K562 (cell line): ENCODE results near the gene HOXB4. TPM values are rescaled to one million over a fixed set of nuclear protein-coding genes. Genes with fewer than 3 reads are reported as not detected.
A peak's percentile ranks its signal among the peaks of the same experiment; 100 is the strongest.

Experiments used
- ARHGAP35 ChIP-seq: fragments of 450-650 bp; IDR thresholded peaks from 2 replicates; pipeline ENCODE4 v1.6.1; 2018; ENCODE audit not compliant: partially characterized antibody
- ATF7 ChIP-seq: fragments of 450-650 bp; IDR thresholded peaks from 2 replicates; pipeline ENCODE4 v1.7.1; 2014; ENCODE audit warnings: mild to moderate bottlenecking, moderate library complexity
- CREBBP ChIP-seq: IDR thresholded peaks from one replicate; pipeline ENCODE4 v1.6.1; 2012; ENCODE audit warnings: low read depth, mild to moderate bottlenecking, control low read depth, inconsistent platforms, low read length
- CXXC5 ChIP-seq: fragments of 250-450 bp; sonication (Bioruptor Pico); IDR thresholded peaks from 2 replicates; pipeline ENCODE4 v1.8.0; 2022; ENCODE audit warnings: inconsistent platforms, mild to moderate bottlenecking, moderate library complexity
- EHMT2 ChIP-seq: fragments of 450-650 bp; IDR thresholded peaks from 2 replicates; pipeline ENCODE4 v1.6.1; 2018; ENCODE audit warnings: antibody characterized with exemption
- GABPB1 ChIP-seq: sonication (generic); formaldehyde crosslinking; IDR thresholded peaks from 2 replicates; pipeline ENCODE4 v1.8.0; 2022; ENCODE audit warnings: mild to moderate bottlenecking, missing genetic modification reagents
- GTF2F1 ChIP-seq: IDR thresholded peaks from 2 replicates; pipeline ENCODE4 v1.6.1; 2011; ENCODE audit warnings: low read depth, low read length, improper control_type of control experiment
- HDAC2 ChIP-seq: fragments of 450-650 bp; IDR thresholded peaks from 2 replicates; pipeline ENCODE4 v1.6.1; 2016; ENCODE audit warnings: mild to moderate bottlenecking
- HNRNPL ChIP-seq: fragments of 200-400 bp; formaldehyde crosslinking; IDR thresholded peaks from 2 replicates; pipeline ENCODE4 v1.6.1; 2017; ENCODE audit warnings: low read depth, mild to moderate bottlenecking, low read length
- KLF10 ChIP-seq: fragments of 250-450 bp; sonication (Bioruptor Pico); IDR thresholded peaks from 2 replicates; pipeline ENCODE4 v1.6.1; 2021; ENCODE audit warnings: matching md5 sums
- KLF13 ChIP-seq: fragments of 450-650 bp; IDR thresholded peaks from 2 replicates; pipeline ENCODE4 v1.6.1; 2016; ENCODE audit warnings: missing genetic modification characterization, low read depth, mild to moderate bottlenecking, missing compliant biosample characterization, moderate library complexity, borderline replicate concordance
- NCOA1 ChIP-seq: fragments of 450-650 bp; IDR thresholded peaks from 2 replicates; pipeline ENCODE4 v1.6.1; 2016; ENCODE audit warnings: low read depth
- NEUROD1 ChIP-seq: fragments of 150-350 bp; IDR thresholded peaks from 2 replicates; pipeline ENCODE4 v1.6.1; 2014; ENCODE audit warnings: borderline replicate concordance, low read length, low read depth; ENCODE audit not compliant: partially characterized antibody
- PHF21A ChIP-seq: fragments of 450-650 bp; IDR thresholded peaks from 2 replicates; pipeline ENCODE4 v1.6.1; 2017; ENCODE audit warnings: low read depth, borderline replicate concordance
- POLR2H ChIP-seq: IDR thresholded peaks from 2 replicates; pipeline ENCODE4 v1.6.1; 2016; ENCODE audit warnings: missing genetic modification characterization, low read depth, mild to moderate bottlenecking, control low read depth, missing compliant biosample characterization, moderate library complexity
- PRMT5 ChIP-seq: sonication (generic); formaldehyde crosslinking; IDR thresholded peaks from 2 replicates; pipeline ENCODE4 v1.5.0; 2020; ENCODE audit warnings: missing genetic modification reagents
- SLC30A9 ChIP-seq: fragments of 250-450 bp; sonication (Bioruptor Pico); IDR thresholded peaks from 2 replicates; pipeline ENCODE4 v1.8.0; 2022; ENCODE audit warnings: mild to moderate bottlenecking, moderate library complexity
- SMARCB1 ChIP-seq: IDR thresholded peaks from 2 replicates; pipeline ENCODE4 v1.6.1; 2011; ENCODE audit warnings: improper control_type of control experiment, low read depth; ENCODE audit not compliant: insufficient read length
- SREBF1 ChIP-seq: fragments of 150-350 bp; IDR thresholded peaks from 2 replicates; pipeline ENCODE4 v1.6.1; 2014; ENCODE audit warnings: antibody characterized with exemption, low read depth, low read length, borderline replicate concordance
- SRF ChIP-seq, 2 experiments: fragments of 250-450, 450-650 bp in 1 of 2; sonication (Bioruptor Pico) in 1 of 2; sonication (generic) in 1 of 2; formaldehyde crosslinking; IDR thresholded peaks; 2 replicates each; pipeline versions ENCODE4 v1.5.0 to v1.5.1; 2020 to 2022; ENCODE audit warnings: mild to moderate bottlenecking in 1 of 2, missing genetic modification reagents in 1 of 2
- XRCC3 ChIP-seq: fragments of 450-650 bp; IDR thresholded peaks from 2 replicates; pipeline ENCODE4 v1.6.1; 2017; ENCODE audit warnings: mild to moderate bottlenecking, moderate library complexity
- ZBED1 ChIP-seq: IDR thresholded peaks from 2 replicates; pipeline ENCODE4 v1.6.1; 2014
- ZNF133 ChIP-seq: fragments of 250-450 bp; sonication (Bioruptor Pico); IDR thresholded peaks from 2 replicates; pipeline ENCODE4 v1.4.0; 2020; ENCODE audit warnings: mild to moderate bottlenecking
- ZNF217 ChIP-seq: sonication (generic); formaldehyde crosslinking; IDR thresholded peaks from 2 replicates; pipeline ENCODE4 v1.8.0; 2022; ENCODE audit warnings: mild to moderate bottlenecking, missing genetic modification reagents
- ZNF347 ChIP-seq: fragments of 450-650 bp; formaldehyde crosslinking; IDR thresholded peaks from 2 replicates; pipeline ENCODE4 v1.4.0; 2020; ENCODE audit warnings: low read depth, mild to moderate bottlenecking, moderate library complexity
- polyA plus RNA-seq, 8 experiments: library from polyadenylated mRNA; depleted of rRNA in 4 of 8; stranded (reverse) in 5 of 8; unstranded in 3 of 8; fragments of >200 nt; fragmentation: Nextera tagmentation in 2 of 8; fragmentation: Illumina TruSeq in 1 of 8; extraction: Ambion mirVana in 2 of 8; extraction: Trizol in 1 of 8; gene quantifications; 2 replicates each; pipeline versions ENCODE4 v1.2.1 to v1.2.3, GENCODE V29; 2011 to 2014; ENCODE audit warnings: inconsistent platforms in 1 of 8, missing spikeins in 1 of 8
- total RNA-seq, 7 experiments: library from RNA; depleted of rRNA in 6 of 7; stranded (reverse); fragments of >200 nt in 6 of 7; fragmentation: Illumina TruSeq in 2 of 7; extraction: Trizol in 2 of 7; gene quantifications; 2 replicates each; pipeline versions ENCODE4 v1.2.1 to v1.2.3, GENCODE V29; 2011 to 2021; ENCODE audit warnings: low replicate concordance in 1 of 7
- TF ChIP-seq, protein P1 (sequence below): fragments of 150-350 bp; conservative IDR thresholded peaks from 2 replicates; pipeline ENCODE4 v1.6.1; 2014; ENCODE audit warnings: low read length
- TF ChIP-seq, protein P2 (sequence below): fragments of 450-650 bp; IDR thresholded peaks from 2 replicates; pipeline ENCODE4 v1.6.1; 2017; ENCODE audit warnings: antibody characterized with exemption

The HOXB4 gene
- total and polyA plus RNA-seq, 9 of the 15 experiments (the other 6 are each of a cell fraction or from before 2014, with no cell fraction given) = 1.6 to 34.9 (median 14.9) TPM

DNA sequence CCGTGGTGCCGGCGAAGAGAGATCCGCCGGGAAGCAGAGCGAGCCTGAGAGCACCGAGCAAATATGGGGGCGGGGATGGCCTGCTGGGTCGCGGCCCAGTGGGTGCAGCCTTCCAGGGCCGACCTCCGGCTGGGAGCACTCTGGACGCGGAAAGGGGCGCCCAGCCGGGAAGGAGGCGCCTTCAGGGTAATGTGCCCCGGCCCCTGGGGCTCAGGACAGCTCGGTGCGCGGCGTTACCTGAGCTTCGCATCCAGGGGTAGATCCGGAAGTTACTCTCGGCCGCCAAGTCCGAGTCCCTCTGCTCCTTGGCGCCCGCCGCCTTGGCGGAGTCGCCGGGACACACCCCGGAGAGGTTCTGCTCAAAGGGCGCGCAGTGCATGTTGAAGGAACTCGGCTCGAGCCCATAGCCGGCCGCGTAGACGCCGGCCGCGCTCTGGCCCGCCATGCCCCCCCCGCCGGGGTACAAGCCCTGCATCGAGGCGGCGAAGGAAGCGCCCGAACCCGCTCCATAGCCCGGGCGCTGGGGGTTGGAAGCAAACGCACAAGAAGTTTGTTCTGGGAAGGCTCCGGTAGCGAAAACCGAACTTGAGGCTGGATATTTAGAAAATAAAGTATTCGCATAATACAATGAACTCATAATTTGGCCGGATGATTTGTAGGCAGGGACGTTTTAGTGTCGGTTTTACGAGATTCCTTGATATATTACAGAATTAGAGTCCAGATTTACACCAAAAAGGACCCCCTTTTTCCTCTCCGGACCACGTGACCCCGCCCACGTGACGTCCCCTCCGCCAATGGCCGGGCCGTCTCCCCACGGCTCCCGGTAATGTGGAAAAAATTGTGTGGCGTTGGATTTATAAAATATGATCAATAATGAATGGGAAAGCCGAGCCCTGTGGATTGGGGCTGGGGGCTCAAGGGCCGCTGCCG is 32.4 kb upstream of the HOXB4 start, which contains the start of gene HOXB7 (continued):
- TF ChIP-seq ZNF217 = no peak
- peak; percentile 30; the same call in 1 of the 2 replicates for TF ChIP-seq GABPB1 (CRISPR knock-in tag)
- peak; percentile 73; the same call in 1 of the 2 replicates for TF ChIP-seq PHF21A
- no peak for TF ChIP-seq ZNF347 (CRISPR knock-in tag)
- no peak for TF ChIP-seq KLF13 (tag)
- peak; percentile 57 for TF ChIP-seq CXXC5 (CRISPR knock-in tag)
- no peak for TF ChIP-seq ARHGAP35
- TF ChIP-seq HNRNPL = no peak
- TF ChIP-seq SREBF1 = no peak
- no peak for TF ChIP-seq KLF10 (CRISPR knock-in tag)
- peak; percentile 44; the same call in 1 of the 2 replicates for TF ChIP-seq POLR2H
- TF ChIP-seq GTF2F1 = no peak
- TF ChIP-seq NEUROD1 = no peak
- no peak for TF ChIP-seq NCOA1
- TF ChIP-seq XRCC3 = no peak
- no peak for TF ChIP-seq ZBED1
- no peak for TF ChIP-seq EHMT2
- TF ChIP-seq, protein P1, sequence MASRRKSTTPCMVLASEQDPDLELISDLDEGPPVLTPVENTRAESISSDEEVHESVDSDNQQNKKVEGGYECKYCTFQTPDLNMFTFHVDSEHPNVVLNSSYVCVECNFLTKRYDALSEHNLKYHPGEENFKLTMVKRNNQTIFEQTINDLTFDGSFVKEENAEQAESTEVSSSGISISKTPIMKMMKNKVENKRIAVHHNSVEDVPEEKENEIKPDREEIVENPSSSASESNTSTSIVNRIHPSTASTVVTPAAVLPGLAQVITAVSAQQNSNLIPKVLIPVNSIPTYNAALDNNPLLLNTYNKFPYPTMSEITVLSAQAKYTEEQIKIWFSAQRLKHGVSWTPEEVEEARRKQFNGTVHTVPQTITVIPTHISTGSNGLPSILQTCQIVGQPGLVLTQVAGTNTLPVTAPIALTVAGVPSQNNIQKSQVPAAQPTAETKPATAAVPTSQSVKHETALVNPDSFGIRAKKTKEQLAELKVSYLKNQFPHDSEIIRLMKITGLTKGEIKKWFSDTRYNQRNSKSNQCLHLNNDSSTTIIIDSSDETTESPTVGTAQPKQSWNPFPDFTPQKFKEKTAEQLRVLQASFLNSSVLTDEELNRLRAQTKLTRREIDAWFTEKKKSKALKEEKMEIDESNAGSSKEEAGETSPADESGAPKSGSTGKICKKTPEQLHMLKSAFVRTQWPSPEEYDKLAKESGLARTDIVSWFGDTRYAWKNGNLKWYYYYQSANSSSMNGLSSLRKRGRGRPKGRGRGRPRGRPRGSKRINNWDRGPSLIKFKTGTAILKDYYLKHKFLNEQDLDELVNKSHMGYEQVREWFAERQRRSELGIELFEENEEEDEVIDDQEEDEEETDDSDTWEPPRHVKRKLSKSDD = no peak
- TF ChIP-seq, protein P2, sequence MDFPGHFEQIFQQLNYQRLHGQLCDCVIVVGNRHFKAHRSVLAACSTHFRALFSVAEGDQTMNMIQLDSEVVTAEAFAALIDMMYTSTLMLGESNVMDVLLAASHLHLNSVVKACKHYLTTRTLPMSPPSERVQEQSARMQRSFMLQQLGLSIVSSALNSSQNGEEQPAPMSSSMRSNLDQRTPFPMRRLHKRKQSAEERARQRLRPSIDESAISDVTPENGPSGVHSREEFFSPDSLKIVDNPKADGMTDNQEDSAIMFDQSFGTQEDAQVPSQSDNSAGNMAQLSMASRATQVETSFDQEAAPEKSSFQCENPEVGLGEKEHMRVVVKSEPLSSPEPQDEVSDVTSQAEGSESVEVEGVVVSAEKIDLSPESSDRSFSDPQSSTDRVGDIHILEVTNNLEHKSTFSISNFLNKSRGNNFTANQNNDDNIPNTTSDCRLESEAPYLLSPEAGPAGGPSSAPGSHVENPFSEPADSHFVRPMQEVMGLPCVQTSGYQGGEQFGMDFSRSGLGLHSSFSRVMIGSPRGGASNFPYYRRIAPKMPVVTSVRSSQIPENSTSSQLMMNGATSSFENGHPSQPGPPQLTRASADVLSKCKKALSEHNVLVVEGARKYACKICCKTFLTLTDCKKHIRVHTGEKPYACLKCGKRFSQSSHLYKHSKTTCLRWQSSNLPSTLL = no peak
- TF ChIP-seq HDAC2 = no peak
- no peak for TF ChIP-seq CREBBP
- TF ChIP-seq ATF7 = no peak
- no peak for TF ChIP-seq SMARCB1
- no peak for TF ChIP-seq SRF (CRISPR knock-in tag; IDR thresholded peaks at IDR 0.05)
- no peak for TF ChIP-seq PRMT5 (CRISPR knock-in tag)
- no peak for TF ChIP-seq ZNF133 (CRISPR knock-in tag)
- no peak for TF ChIP-seq SLC30A9 (CRISPR knock-in tag)
